IMR-90 (cell line): ENCODE measurements around the gene PHEX. TPM values are rescaled to one million over a fixed set of nuclear protein-coding genes. Genes with fewer than 3 reads are reported as not detected.

ENCODE experiments used
- ATAC-seq: fragments of 200-7000 bp; cut with Tn5 transposase; 2 replicates; pipeline ENCODE4 v1.9.1; 2020; ENCODE audit warnings: low read depth, mild to moderate bottlenecking, moderate library complexity
- BruUV-seq: library from RNA; stranded (reverse); fragments of 400-500 nt; replicated peaks from 2 replicates; lab custom pipeline; 2021; lab: Mats Ljungman, UMichigan
- CTCF ChIA-PET: fragments of 300-600 bp; formaldehyde crosslinking; extraction: SDS; loops from one replicate; lab custom pipeline; 2021; ENCODE audit warnings: antibody characterized with exemption; lab: Yijun Ruan, JAX
- POLR2A ChIA-PET: fragments of 300-600 bp; sonication (Branson Sonifier 250); formaldehyde crosslinking; loops from one replicate; lab custom pipeline; 2022; ENCODE audit warnings: antibody characterized with exemption; ENCODE audit not compliant: unreplicated experiment; lab: Charles Lee
- DNase-seq: peaks from one replicate; pipeline ENCODE4 v3.0.0; 2013
- H2AFZ ChIP-seq: replicated peaks from 2 replicates; pipeline ENCODE3; 2013; ENCODE audit warnings: low read length, mild to moderate bottlenecking; ENCODE audit not compliant: poor library complexity
- H2AK5ac ChIP-seq: 2 replicates; pipeline ENCODE4 v1.6.1; 2013; ENCODE audit warnings: low read depth, low read length, inconsistent platforms
- H2AK9ac ChIP-seq: replicated peaks from 2 replicates; pipeline ENCODE3; 2013; ENCODE audit warnings: mild to moderate bottlenecking, low read depth, low read length, moderate library complexity; ENCODE audit not compliant: poor library complexity
- H2BK120ac ChIP-seq: 2 replicates; pipeline ENCODE4 v1.6.1; 2013; ENCODE audit warnings: low read depth, low read length, inconsistent platforms
- H2BK15ac ChIP-seq: 3 replicates; pipeline ENCODE4 v1.6.1; 2013; ENCODE audit warnings: low read depth, low read length, inconsistent platforms
- H2BK20ac ChIP-seq: 2 replicates; pipeline ENCODE4 v1.6.1; 2013; ENCODE audit warnings: low read depth, mild to moderate bottlenecking, inconsistent platforms, low read length, moderate library complexity
- H2BK5ac ChIP-seq: 2 replicates; pipeline ENCODE4 v1.6.1; 2013; ENCODE audit warnings: mild to moderate bottlenecking, low read depth, low read length, inconsistent platforms; ENCODE audit not compliant: poor library complexity, severe bottlenecking
- H3K14ac ChIP-seq: replicated peaks from 2 replicates; pipeline ENCODE4 v1.6.1; 2013; ENCODE audit warnings: low read depth, low read length, inconsistent platforms
- H3K18ac ChIP-seq: 2 replicates; pipeline ENCODE4 v1.6.1; 2013; ENCODE audit warnings: low read depth, low read length, control low read depth
- H3K23ac ChIP-seq: 2 replicates; pipeline ENCODE4 v1.6.1; 2013; ENCODE audit warnings: low read depth, low read length, inconsistent platforms
- H3K27ac ChIP-seq: 2 replicates; pipeline ENCODE4 v1.5.1; 2013; ENCODE audit warnings: mild to moderate bottlenecking, control low read depth, low read length; ENCODE audit not compliant: insufficient read depth
- H3K27me3 ChIP-seq: 2 replicates; pipeline ENCODE4 v1.6.1; 2013; ENCODE audit warnings: low read length; ENCODE audit not compliant: control insufficient read depth, insufficient read depth
- H3K36me3 ChIP-seq: 2 replicates; pipeline ENCODE4 v1.6.1; 2013; ENCODE audit warnings: low read length, mixed read lengths; ENCODE audit not compliant: control insufficient read depth, insufficient read depth
- H3K4ac ChIP-seq: 2 replicates; pipeline ENCODE4 v1.6.1; 2013; ENCODE audit warnings: low read depth, low read length, inconsistent platforms
- H3K4me1 ChIP-seq: 2 replicates; pipeline ENCODE4 v1.6.1; 2013; ENCODE audit warnings: low read length, mixed read lengths; ENCODE audit not compliant: control insufficient read depth, insufficient read depth
- H3K4me2 ChIP-seq: 2 replicates; pipeline ENCODE4 v1.6.1; 2013; ENCODE audit warnings: low read depth, mild to moderate bottlenecking, control low read depth, low read length, moderate library complexity
- H3K4me3 ChIP-seq: 2 replicates; pipeline ENCODE4 v1.5.1; 2013; ENCODE audit warnings: low read depth, mild to moderate bottlenecking, control low read depth, low read length, moderate library complexity; ENCODE audit not compliant: insufficient read depth
- H3K56ac ChIP-seq: 2 replicates; pipeline ENCODE4 v1.6.1; 2013; ENCODE audit warnings: low read length, inconsistent platforms; ENCODE audit not compliant: insufficient read depth; ENCODE audit errors: extremely low read depth
- H3K79me1 ChIP-seq, 2 experiments: 2 replicates each; pipeline ENCODE4 v1.6.1; 2013; ENCODE audit warnings: low read length in 2 of 2, inconsistent platforms in 1 of 2, low read depth in 1 of 2
- H3K9ac ChIP-seq: 2 replicates; pipeline ENCODE4 v1.6.1; 2013; ENCODE audit warnings: low read depth, low read length, control low read depth
- H3K9me1 ChIP-seq: 2 replicates; pipeline ENCODE4 v1.6.1; 2013; ENCODE audit warnings: low read length, inconsistent platforms; ENCODE audit not compliant: insufficient read depth
- H3K9me3 ChIP-seq: 2 replicates; pipeline ENCODE4 v1.6.1; 2013; ENCODE audit warnings: low read length; ENCODE audit not compliant: control insufficient read depth, insufficient read depth
- H4K20me1 ChIP-seq: 2 replicates; pipeline ENCODE4 v1.6.1; 2013; ENCODE audit warnings: low read length, inconsistent platforms; ENCODE audit not compliant: insufficient read depth
- H4K5ac ChIP-seq: 2 replicates; pipeline ENCODE4 v1.6.1; 2013; ENCODE audit warnings: mild to moderate bottlenecking, low read depth, low read length, control low read depth
- H4K8ac ChIP-seq, 2 experiments: 2 replicates each; pipeline ENCODE4 v1.6.1; 2013; ENCODE audit warnings: low read depth in 2 of 2, low read length in 2 of 2, control low read depth in 1 of 2, inconsistent platforms in 1 of 2
- H4K91ac ChIP-seq: 2 replicates; pipeline ENCODE4 v1.6.1; 2013; ENCODE audit warnings: low read depth, low read length, inconsistent platforms; ENCODE audit not compliant: insufficient read depth
- MAZ ChIP-seq: IDR thresholded peaks from 2 replicates; pipeline ENCODE4 v1.6.1; 2012; ENCODE audit warnings: low read depth, mild to moderate bottlenecking, low read length, improper control_type of control experiment, moderate library complexity, borderline replicate concordance
- RCOR1 ChIP-seq: IDR thresholded peaks from 2 replicates; pipeline ENCODE4 v1.6.1; 2012; ENCODE audit warnings: mild to moderate bottlenecking, low read length, improper control_type of control experiment; ENCODE audit not compliant: insufficient replicate concordance
- WGBS, 2 experiments: methylation state at CpG; one replicate each; pipeline versions ENCODE4 v1.1.5 to v1.1.7; 2013; ENCODE audit warnings: missing lambda C conversion rate in 2 of 2; ENCODE audit not compliant: insufficient read length in 1 of 2; ENCODE audit errors: extremely low coverage in 2 of 2; 5-methylcytosine and 5-hydroxymethylcytosine counted together
- dilution Hi-C: fragments of 300-500 bp; cut with HindIII; formaldehyde crosslinking; loops from one replicate; pipeline ENCODE4 v1.14.3; 2018; ENCODE audit warnings: low sequenced_read_pairs; ENCODE audit not compliant: unreplicated experiment
- in situ Hi-C: fragments of 300-500 bp; cut with MboI; formaldehyde crosslinking; loops from 3 replicates; pipeline ENCODE4 v1.14.3; 2019; ENCODE audit warnings: low sequenced_read_pairs, inconsistent platforms, mixed read lengths
- intact Hi-C: fragments of 100-400 bp; cut with micrococcal nuclease; formaldehyde crosslinking; loops from 2 replicates; pipeline ENCODE4 v1.10.0; 2022
- polyA plus RNA-seq, 3 experiments: library from polyadenylated mRNA; depleted of rRNA; stranded (reverse); fragments of >200 nt; gene quantifications; 2 replicates each; pipeline ENCODE4 v1.2.3, GENCODE V29; 2012; ENCODE audit warnings: low replicate concordance in 1 of 3
- total RNA-seq: library from RNA; depleted of rRNA; stranded (reverse); fragments of >200 nt; gene quantifications from 2 replicates; pipeline ENCODE4 v1.2.3, GENCODE V29; 2012
- TF ChIP-seq, protein P1 (sequence below): fragments of 150-350 bp; IDR thresholded peaks from 2 replicates; pipeline ENCODE4 v1.6.1; 2017; ENCODE audit warnings: mild to moderate bottlenecking, antibody characterized with exemption, low read length, low read depth

PHEX gene
- total and polyA plus RNA-seq, 2 of the 4 experiments (the other 2 are of a cell fraction) = 0.10 to 0.18 TPM

DNA sequence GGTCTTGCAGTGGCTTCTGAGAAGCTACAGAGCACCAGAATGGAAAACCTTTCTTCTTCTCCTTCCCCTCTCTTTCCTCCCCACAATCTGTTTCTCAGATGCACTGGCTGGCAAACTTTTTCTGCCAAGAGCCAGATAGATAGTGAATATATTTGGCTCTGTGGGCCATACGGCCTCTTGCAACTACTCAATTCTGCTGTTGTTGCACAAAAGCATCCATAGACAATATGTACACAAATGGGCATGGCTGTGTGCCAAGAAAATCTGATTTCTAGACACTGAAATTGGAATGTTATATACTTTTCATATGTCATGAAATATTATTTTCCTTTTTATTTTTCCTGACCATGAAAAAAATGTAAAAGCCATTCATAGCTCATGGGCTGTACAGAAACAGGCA lies 3.1 kb downstream of the PHEX start:
- no TSS peak for BruUV-seq
- no CpG with 5 or more reads among the region's 1 CpG for WGBS, 2 experiments

More for the DNA sequence above, 3.1 kb downstream of the PHEX start:
- H3K14ac ChIP-seq = no peak overlapping the region
- no peak overlapping the region for H2AK9ac ChIP-seq
- no peak overlapping the region for H4K8ac ChIP-seq
- in situ Hi-C loops = no loop called here
- no peak overlapping the region for H3K4ac ChIP-seq
- no peak overlapping the region for H4K91ac ChIP-seq
- H2BK5ac ChIP-seq = no peak overlapping the region
- no peaks in the 10 kb centered on the region for H4K20me1 ChIP-seq
- no peak overlapping the region for H3K27ac ChIP-seq
- TF ChIP-seq RCOR1 (no peak), MAZ (no peak)
- TF ChIP-seq, protein P1, sequence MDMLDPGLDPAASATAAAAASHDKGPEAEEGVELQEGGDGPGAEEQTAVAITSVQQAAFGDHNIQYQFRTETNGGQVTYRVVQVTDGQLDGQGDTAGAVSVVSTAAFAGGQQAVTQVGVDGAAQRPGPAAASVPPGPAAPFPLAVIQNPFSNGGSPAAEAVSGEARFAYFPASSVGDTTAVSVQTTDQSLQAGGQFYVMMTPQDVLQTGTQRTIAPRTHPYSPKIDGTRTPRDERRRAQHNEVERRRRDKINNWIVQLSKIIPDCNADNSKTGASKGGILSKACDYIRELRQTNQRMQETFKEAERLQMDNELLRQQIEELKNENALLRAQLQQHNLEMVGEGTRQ = no peak
- no peak overlapping the region for H2BK15ac ChIP-seq
- intact Hi-C loops = no loop called here
- H3K4me2 ChIP-seq = no peak overlapping the region
- H3K56ac ChIP-seq = no peak overlapping the region
- no peaks in the 10 kb centered on the region for H3K9me3 ChIP-seq
- H2AFZ ChIP-seq = no peak overlapping the region
- H2BK20ac ChIP-seq = no peak overlapping the region
- no peak overlapping the region for H3K18ac ChIP-seq
- ATAC-seq (no peak), DNase-seq (no peak)
- no peak overlapping the region for H3K23ac ChIP-seq
- dilution Hi-C loops = no loop called here
- no peak overlapping the region for H2BK120ac ChIP-seq
- no peak overlapping the region for H3K4me3 ChIP-seq
- H4K5ac ChIP-seq = no peak overlapping the region
- CTCF ChIA-PET = no interaction called here
- POLR2A ChIA-PET = no interaction called here
- no peak overlapping the region for H2AK5ac ChIP-seq
- H3K4me1 ChIP-seq = no peaks in the 10 kb centered on the region
- H3K9ac ChIP-seq = no peak overlapping the region
- no peaks in the 10 kb centered on the region for H3K79me1 ChIP-seq
- H3K36me3 ChIP-seq = no peaks in the 10 kb centered on the region
- H3K9me1 ChIP-seq = no peaks in the 10 kb centered on the region
- no peaks in the 10 kb centered on the region for H3K27me3 ChIP-seq
